Endothelial cell of umbilical vein (primary cell): ENCODE data around the gene ZBTB20. TPM values are rescaled to one million over a fixed set of nuclear protein-coding genes. Genes with fewer than 3 reads are reported as not detected.

Source experiments
- BruUV-seq: library from RNA; stranded (reverse); fragments of 400-500 nt; replicated peaks from 2 replicates; lab custom pipeline; 2021; lab: Mats Ljungman, UMichigan
- CTCF ChIA-PET: fragments of 300-600, 350-600 bp; sonication (Branson Sonifier 250); formaldehyde crosslinking; loops from one replicate; lab custom pipeline; 2021; ENCODE audit warnings: antibody characterized with exemption, inconsistent platforms; lab: Charles Lee
- POLR2A ChIA-PET: fragments of 300-600, 350-600 bp; sonication (Branson Sonifier 250); formaldehyde crosslinking; loops from one replicate; lab custom pipeline; 2021; ENCODE audit warnings: antibody characterized with exemption, inconsistent platforms; lab: Charles Lee
- DNase-seq: peaks from one replicate; pipeline ENCODE4 v3.0.0-alpha.2; 2011; ENCODE audit warnings: low read depth, low spot score
- FAIRE-seq: peaks from 2 replicates; lab custom pipeline; 2011; peaks lifted over from hg19 to GRCh38; lab: Jason Lieb, UNC
- H2AFZ ChIP-seq: 2 replicates; pipeline ENCODE4 v1.6.0; 2012; ENCODE audit warnings: low read depth, low read length, control low read depth, inconsistent platforms
- H3K27ac ChIP-seq: 2 replicates; pipeline ENCODE4 v1.5.1; 2011; ENCODE audit warnings: low read depth, mild to moderate bottlenecking, control low read depth, low read length, moderate library complexity; ENCODE audit not compliant: insufficient read depth
- H3K27me3 ChIP-seq, 2 experiments: 2 replicates each; pipeline versions ENCODE4 v1.6.0 to v1.6.1; 2011; ENCODE audit warnings: low read length in 2 of 2, mixed read lengths in 1 of 2; ENCODE audit not compliant: control insufficient read depth in 2 of 2, insufficient read depth in 2 of 2
- H3K36me3 ChIP-seq, 2 experiments: 2 replicates in 1 of 2; 3 replicates in 1 of 2; pipeline ENCODE4 v1.5.1; 2011; ENCODE audit warnings: low read length in 2 of 2, mild to moderate bottlenecking in 1 of 2, moderate library complexity in 1 of 2; ENCODE audit not compliant: control insufficient read depth in 2 of 2, insufficient read depth in 2 of 2; ENCODE audit errors: extremely low read depth in 1 of 2
- H3K4me1 ChIP-seq: 3 replicates; pipeline ENCODE4 v1.5.1; 2011; ENCODE audit warnings: mild to moderate bottlenecking, low read length; ENCODE audit not compliant: control insufficient read depth, insufficient read depth; ENCODE audit errors: extremely low read depth
- H3K4me2 ChIP-seq: 2 replicates; pipeline ENCODE4 v1.6.1; 2011; ENCODE audit warnings: low read length, control low read depth, mixed read lengths; ENCODE audit not compliant: insufficient read depth
- H3K4me3 ChIP-seq, 3 experiments: fragments of 200-600 bp in 1 of 3; sonication (generic), shearing (Covaris generic) in 1 of 3; replicated peaks in 1 of 3; 2 replicates each; pipeline ENCODE4 v1.5.1; 2011 to 2016; ENCODE audit warnings: control low read depth in 3 of 3, low read length in 3 of 3, mild to moderate bottlenecking in 2 of 3, inconsistent platforms in 1 of 3, low read depth in 1 of 3, moderate library complexity in 1 of 3; ENCODE audit not compliant: insufficient read depth in 1 of 3
- H3K79me2 ChIP-seq: 2 replicates; pipeline ENCODE4 v1.6.0; 2012; ENCODE audit warnings: low read length, inconsistent platforms; ENCODE audit not compliant: control insufficient read depth, insufficient read depth
- H3K9ac ChIP-seq: replicated peaks from 2 replicates; pipeline ENCODE3; 2011; ENCODE audit warnings: low read length, control low read depth; ENCODE audit not compliant: insufficient read depth; ENCODE audit errors: extremely low read depth
- H3K9me1 ChIP-seq: replicated peaks from 3 replicates; pipeline ENCODE4 v1.6.0; 2011; ENCODE audit warnings: mild to moderate bottlenecking, low read length; ENCODE audit not compliant: control insufficient read depth, insufficient read depth; ENCODE audit errors: extremely low read depth
- H3K9me3 ChIP-seq: replicated peaks from 2 replicates; pipeline ENCODE4 v1.5.1; 2012; ENCODE audit warnings: low read length, inconsistent platforms; ENCODE audit not compliant: control insufficient read depth, insufficient read depth
- H4K20me1 ChIP-seq: replicated peaks from 2 replicates; pipeline ENCODE3; 2011; ENCODE audit warnings: mild to moderate bottlenecking, low read length; ENCODE audit not compliant: control insufficient read depth, insufficient read depth; ENCODE audit errors: extremely low read depth
- EZH2 ChIP-seq: IDR thresholded peaks from 2 replicates; pipeline ENCODE4 v1.6.1; 2012; ENCODE audit warnings: borderline replicate concordance, low read depth, mild to moderate bottlenecking, moderate library complexity, low read length, inconsistent platforms; ENCODE audit not compliant: severe bottlenecking
- FOS ChIP-seq: IDR thresholded peaks from 2 replicates; pipeline ENCODE4 v1.6.1; 2011; ENCODE audit warnings: mild to moderate bottlenecking, low read length, moderate library complexity, borderline replicate concordance; ENCODE audit not compliant: insufficient read depth
- GATA2 ChIP-seq: IDR thresholded peaks from 2 replicates; pipeline ENCODE4 v1.7.0; 2011; ENCODE audit warnings: low read depth, mild to moderate bottlenecking, moderate library complexity, mixed read lengths, low read length; ENCODE audit not compliant: insufficient read length, insufficient read depth
- JUN ChIP-seq: IDR thresholded peaks from 2 replicates; pipeline ENCODE4 v1.6.1; 2011; ENCODE audit warnings: borderline replicate concordance, low read depth; ENCODE audit not compliant: insufficient read length, insufficient read depth
- MYC ChIP-seq: IDR thresholded peaks from one replicate; pipeline ENCODE4 v1.6.1; 2011; ENCODE audit warnings: mild to moderate bottlenecking, low read depth, low read length
- POLR2A ChIP-seq: IDR thresholded peaks from 2 replicates; pipeline ENCODE4 v1.6.1; 2012; ENCODE audit warnings: low read depth, mild to moderate bottlenecking, control low read depth, low read length
- POLR2AphosphoS5 ChIP-seq: IDR thresholded peaks from 2 replicates; pipeline ENCODE4 v1.6.1; 2012; ENCODE audit warnings: low read depth, mild to moderate bottlenecking, control low read depth, low read length, moderate library complexity; ENCODE audit not compliant: insufficient read depth
- dilution Hi-C: fragments of 300-500 bp; cut with MboI; formaldehyde crosslinking; loops from one replicate; pipeline ENCODE4 v1.15.0; 2019; ENCODE audit warnings: low sequenced_read_pairs; ENCODE audit not compliant: extremely low pct_ligation_motif_present
- intact Hi-C: fragments of 100-400 bp; cut with micrococcal nuclease; formaldehyde crosslinking; loops from one replicate; pipeline ENCODE4 v1.10.0; 2022
- polyA plus RNA-seq, 4 experiments: library from polyadenylated mRNA; depleted of rRNA in 3 of 4; stranded (reverse) in 3 of 4; unstranded in 1 of 4; fragments of >200 nt; gene quantifications; 2 replicates each; pipeline versions ENCODE4 v1.2.1 to v1.2.3, GENCODE V29; 2011 to 2012; ENCODE audit warnings: missing spikeins in 1 of 4
- total RNA-seq: library from RNA; stranded (reverse); gene quantifications from 2 replicates; pipeline ENCODE4 v1.2.3, GENCODE V29; 2021
- TF ChIP-seq, protein P1 (sequence below), 2 donors: IDR thresholded peaks; 1 replicate in 1 of 2; 2 replicates in 1 of 2; pipeline ENCODE4 v1.5.1; 2011; ENCODE audit warnings: low read length in 2 of 2, mild to moderate bottlenecking in 2 of 2, moderate library complexity in 2 of 2, control low read depth in 1 of 2, inconsistent platforms in 1 of 2, low read depth in 1 of 2; ENCODE audit not compliant: insufficient read depth in 1 of 2; ENCODE audit errors: extremely low read depth in 1 of 2
- TF ChIP-seq, protein P2 (sequence below): IDR thresholded peaks from 2 replicates; pipeline ENCODE4 v1.6.1; 2011; ENCODE audit not compliant: insufficient read depth, insufficient read length

The ZBTB20 gene
- total and polyA plus RNA-seq, 2 donors (not counting 3 experiments of a cell fraction or from before 2014, with no cell fraction given), result 2.1 to 20.5 TPM

DNA sequence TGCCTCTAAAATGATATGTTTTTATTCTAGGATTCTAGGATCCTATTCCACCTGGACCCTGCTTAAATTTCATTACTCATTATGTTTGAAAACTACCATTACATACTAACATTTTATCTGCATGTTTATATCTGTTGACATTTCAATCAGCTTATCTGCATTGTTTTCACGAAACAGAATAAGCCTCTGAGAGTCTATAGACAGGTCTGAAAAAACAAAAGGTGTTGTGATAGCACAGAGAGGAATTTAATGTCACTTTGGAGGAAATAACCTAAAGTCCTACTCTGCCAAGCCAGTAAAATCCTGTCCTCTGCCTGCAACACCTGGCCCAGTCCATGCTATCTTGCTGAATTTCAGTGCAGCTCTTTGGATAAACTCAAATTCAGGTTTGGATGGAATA lies 315.2 kb downstream of the ZBTB20 start:
- no peaks in the 10 kb centered on the region for H3K9me3 ChIP-seq
- no peaks in the 10 kb centered on the region for H3K79me2 ChIP-seq
- H4K20me1 ChIP-seq, result peaks cover 2% of the 10 kb centered on the region
- no peaks in the 10 kb centered on the region for H3K36me3 ChIP-seq
- H3K4me3 ChIP-seq, result no peak overlapping the region
- H3K27ac ChIP-seq, result no peak overlapping the region
- CTCF ChIA-PET, result no interaction called here
- H3K4me2 ChIP-seq, result no peak overlapping the region
- intact Hi-C loops (no loop called here), dilution Hi-C loops (no loop called here)
- H3K27me3 ChIP-seq, result no peaks in the 10 kb centered on the region
- H3K4me1 ChIP-seq, result no peaks in the 10 kb centered on the region
- H2AFZ ChIP-seq, result no peak overlapping the region
- no TSS peak for BruUV-seq
- POLR2A ChIA-PET, result no interaction called here
- no peaks in the 10 kb centered on the region for H3K9me1 ChIP-seq
- no peak overlapping the region for H3K9ac ChIP-seq
- TF ChIP-seq EZH2 (no peak), GATA2 (no peak), JUN (no peak), MYC (no peak), POLR2A (no peak), POLR2AphosphoS5 (no peak), FOS (no peak)
- TF ChIP-seq, protein P1, sequence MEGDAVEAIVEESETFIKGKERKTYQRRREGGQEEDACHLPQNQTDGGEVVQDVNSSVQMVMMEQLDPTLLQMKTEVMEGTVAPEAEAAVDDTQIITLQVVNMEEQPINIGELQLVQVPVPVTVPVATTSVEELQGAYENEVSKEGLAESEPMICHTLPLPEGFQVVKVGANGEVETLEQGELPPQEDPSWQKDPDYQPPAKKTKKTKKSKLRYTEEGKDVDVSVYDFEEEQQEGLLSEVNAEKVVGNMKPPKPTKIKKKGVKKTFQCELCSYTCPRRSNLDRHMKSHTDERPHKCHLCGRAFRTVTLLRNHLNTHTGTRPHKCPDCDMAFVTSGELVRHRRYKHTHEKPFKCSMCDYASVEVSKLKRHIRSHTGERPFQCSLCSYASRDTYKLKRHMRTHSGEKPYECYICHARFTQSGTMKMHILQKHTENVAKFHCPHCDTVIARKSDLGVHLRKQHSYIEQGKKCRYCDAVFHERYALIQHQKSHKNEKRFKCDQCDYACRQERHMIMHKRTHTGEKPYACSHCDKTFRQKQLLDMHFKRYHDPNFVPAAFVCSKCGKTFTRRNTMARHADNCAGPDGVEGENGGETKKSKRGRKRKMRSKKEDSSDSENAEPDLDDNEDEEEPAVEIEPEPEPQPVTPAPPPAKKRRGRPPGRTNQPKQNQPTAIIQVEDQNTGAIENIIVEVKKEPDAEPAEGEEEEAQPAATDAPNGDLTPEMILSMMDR (IDR thresholded peaks at IDR 0.05; ENCODE audit: extremely low read depth in 1 of 2, insufficient read depth in 1 of 2, low read depth in 1 of 2, low read length in 2 of 2), result no peak
- TF ChIP-seq, protein P2, sequence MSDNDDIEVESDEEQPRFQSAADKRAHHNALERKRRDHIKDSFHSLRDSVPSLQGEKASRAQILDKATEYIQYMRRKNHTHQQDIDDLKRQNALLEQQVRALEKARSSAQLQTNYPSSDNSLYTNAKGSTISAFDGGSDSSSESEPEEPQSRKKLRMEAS, result no peak
- DNase-seq, result no peak
- no peak for FAIRE-seq
